Measurements from ENCODE around the gene HOXA3. TPM values are rescaled to one million over a fixed set of nuclear protein-coding genes. Genes with fewer than 3 reads are reported as not detected.

The HOXA3 gene
- total and polyA plus RNA-seq, 10 donors: 0.51 to 6.1 (median 1.7) TPM

DNA sequence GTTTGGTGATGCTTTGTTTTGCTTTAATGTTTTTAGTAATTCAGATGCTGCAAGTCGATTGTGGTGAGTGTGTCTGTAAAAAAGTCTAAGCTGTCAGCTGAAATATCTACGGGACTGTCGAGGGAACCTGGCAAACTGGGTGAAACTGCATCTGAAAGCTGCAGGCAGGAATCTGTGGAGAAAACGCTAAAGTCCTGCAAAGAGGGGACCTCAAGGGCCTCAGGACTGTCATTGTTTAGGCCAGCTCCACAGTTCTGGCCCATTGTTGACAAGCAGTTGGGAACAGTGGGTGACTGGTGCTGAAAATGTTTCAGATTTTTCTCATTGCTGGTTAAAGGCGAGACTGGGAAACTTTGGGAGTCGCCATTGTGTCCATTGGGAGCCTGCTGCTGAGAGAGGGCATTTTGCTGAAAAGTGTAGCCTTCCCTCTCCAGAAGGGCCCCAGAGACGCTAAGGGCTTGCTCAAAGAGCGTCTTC, 51.7 kb downstream of the HOXA3 start:
- Histone ChIP-seq H3K4me3 (peak overlapping the region in 4 of 8 donors; percentile 23 to 65 (median 37)), H3K4me1 (peaks cover 19 to 91% (median 56%) of the 10 kb centered on the region in 6 donors), H3K36me3 (peaks cover 0 to 29% (median 0%) of the 10 kb centered on the region in 6 donors), H3K9me3 (no peaks in the 10 kb centered on the region), H3K27ac (peak overlapping the region in 7 of 8 donors; percentile 73 to 93 (median 78)), H3K27me3 (replicated peaks in 1 of 7) (peaks cover 0 to 98% (median 19%) of the 10 kb centered on the region in 7 donors)
- no peak for TF ChIP-seq POLR2AphosphoS5 (IDR thresholded peaks at IDR 0.05)
- TF ChIP-seq, protein P1, sequence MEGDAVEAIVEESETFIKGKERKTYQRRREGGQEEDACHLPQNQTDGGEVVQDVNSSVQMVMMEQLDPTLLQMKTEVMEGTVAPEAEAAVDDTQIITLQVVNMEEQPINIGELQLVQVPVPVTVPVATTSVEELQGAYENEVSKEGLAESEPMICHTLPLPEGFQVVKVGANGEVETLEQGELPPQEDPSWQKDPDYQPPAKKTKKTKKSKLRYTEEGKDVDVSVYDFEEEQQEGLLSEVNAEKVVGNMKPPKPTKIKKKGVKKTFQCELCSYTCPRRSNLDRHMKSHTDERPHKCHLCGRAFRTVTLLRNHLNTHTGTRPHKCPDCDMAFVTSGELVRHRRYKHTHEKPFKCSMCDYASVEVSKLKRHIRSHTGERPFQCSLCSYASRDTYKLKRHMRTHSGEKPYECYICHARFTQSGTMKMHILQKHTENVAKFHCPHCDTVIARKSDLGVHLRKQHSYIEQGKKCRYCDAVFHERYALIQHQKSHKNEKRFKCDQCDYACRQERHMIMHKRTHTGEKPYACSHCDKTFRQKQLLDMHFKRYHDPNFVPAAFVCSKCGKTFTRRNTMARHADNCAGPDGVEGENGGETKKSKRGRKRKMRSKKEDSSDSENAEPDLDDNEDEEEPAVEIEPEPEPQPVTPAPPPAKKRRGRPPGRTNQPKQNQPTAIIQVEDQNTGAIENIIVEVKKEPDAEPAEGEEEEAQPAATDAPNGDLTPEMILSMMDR (IDR thresholded peaks at IDR 0.05 in 8 of 11, conservative IDR thresholded peaks at IDR 0.05 in 3 of 11): no peak
- TF ChIP-seq POLR2A (IDR thresholded peaks at IDR 0.05): no peak
- 68 to 86% (median 75%) methylated on average over 8 of the region's 8 CpGs for WGBS, 5 donors
- intact Hi-C loops (cut with DNase I; ENCODE audit: low total_unique reads): no loop called here
- DNase-seq: no peak

DNA sequence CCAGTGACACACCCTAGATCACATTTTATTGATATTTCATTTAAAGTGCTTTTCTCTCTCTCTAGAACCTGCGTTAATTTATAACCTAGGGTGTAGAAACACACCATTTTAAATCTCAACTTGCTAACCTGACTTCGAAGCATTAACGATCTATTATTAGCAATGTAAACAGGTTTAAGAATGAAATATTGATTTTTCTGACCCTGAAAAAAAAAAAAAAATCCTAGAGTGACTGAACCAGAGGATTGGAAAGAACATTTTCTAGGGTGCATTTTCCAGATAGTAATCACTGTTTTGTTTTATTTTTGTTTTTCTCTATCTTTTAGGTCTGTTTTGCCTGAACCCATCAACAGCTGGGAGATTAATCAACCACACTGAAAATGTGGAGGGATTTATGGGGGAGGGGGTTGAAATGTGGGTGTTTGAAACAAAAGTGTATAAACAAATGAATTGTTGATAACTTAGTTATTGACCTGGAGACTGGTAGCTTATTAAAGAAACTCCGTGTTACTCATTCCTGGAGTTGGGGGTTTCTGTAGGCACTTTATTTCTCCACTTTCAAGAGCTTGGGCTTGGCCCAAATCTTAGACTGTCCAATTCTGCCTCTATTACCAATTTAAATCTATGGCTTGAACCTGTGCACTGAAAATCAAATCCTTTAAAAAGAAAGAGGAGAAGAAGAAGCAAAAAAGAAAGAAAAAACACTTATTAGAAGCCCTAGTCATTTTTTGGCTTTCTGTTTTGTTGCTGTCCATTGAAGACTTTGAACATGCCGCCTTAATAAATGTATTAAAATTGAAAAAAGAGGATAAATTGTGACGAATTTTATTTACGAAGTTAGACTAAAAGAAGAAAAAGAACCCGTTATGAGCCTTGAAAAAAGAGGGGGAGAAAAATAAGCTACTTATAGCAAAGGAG, 52.7 kb downstream of the HOXA3 start:
- Histone ChIP-seq H3K9me3 (no peaks in the 10 kb centered on the region), H3K27me3 (replicated peaks in 1 of 7) (peaks cover 0 to 98% (median 19%) of the 10 kb centered on the region in 7 donors), H3K4me1 (peaks cover 21 to 91% (median 58%) of the 10 kb centered on the region in 6 donors), H3K36me3 (peaks cover 0 to 29% (median 0%) of the 10 kb centered on the region in 6 donors), H3K27ac (peak overlapping the region in 6 of 8 donors; percentile 89 to 97 (median 94)), H3K4me3 (peak overlapping the region in 1 of 8 donors; percentile 97)
- intact Hi-C loops (cut with DNase I; ENCODE audit: low total_unique reads): loop anchor here (10.0 kb wide), 1 partner anchor 245 kb away; no protein-coding TSS in a partner anchor
- TF ChIP-seq POLR2A (IDR thresholded peaks at IDR 0.05) (no peak), POLR2AphosphoS5 (IDR thresholded peaks at IDR 0.05) (no peak)
- TF ChIP-seq, protein P1 (IDR thresholded peaks at IDR 0.05 in 8 of 11, conservative IDR thresholded peaks at IDR 0.05 in 3 of 11): no peak
- WGBS, 5 donors: 80 to 88% (median 83%) methylated on average over 8 of the region's 8 CpGs
- no peak for DNase-seq

DNA sequence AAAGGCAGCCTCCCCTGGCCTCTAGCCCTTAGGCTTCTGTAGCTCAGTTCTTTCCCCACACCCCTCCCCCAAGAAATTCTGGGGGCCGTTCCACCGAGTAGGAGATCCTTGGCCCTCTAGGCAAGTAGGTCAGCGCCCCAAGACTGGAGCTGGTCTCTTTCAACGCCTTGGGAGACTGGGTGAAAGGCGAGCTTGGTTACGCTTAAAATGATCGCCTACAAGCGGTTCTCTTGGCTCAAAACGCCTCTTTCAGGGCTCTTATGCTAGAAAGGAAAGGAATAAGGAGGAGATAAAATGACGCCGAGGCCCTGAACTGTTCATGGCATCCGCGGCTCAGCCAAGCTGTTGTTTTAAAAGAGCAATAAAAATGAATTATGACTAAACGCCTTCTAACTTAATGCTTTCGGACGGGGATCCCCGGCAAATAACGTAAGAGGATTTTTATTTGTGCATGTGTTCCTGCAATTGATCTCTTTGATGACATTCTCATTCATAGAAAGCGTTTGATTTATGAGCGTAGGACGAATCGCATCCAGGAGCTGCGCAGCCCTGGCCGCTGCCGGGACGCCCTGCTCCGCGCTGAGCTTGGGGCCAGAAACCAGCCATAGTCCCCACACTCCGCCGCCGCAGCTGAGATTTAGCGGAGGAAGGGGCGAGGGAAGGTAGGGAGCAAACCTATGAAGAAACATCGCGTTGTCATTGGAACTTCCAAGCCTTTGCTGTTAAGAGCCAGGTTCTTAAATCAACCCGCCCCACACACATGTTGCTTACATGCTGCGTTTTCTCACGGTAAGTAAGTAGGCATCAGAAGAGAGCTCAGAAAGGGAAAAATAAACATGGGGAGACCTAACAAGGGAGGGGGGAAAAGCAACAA, 53.6 kb downstream of the HOXA3 start:
- Histone ChIP-seq H3K4me3 (peak overlapping the region in 7 of 8 donors; percentile 18 to 97 (median 86)), H3K4me1 (peaks cover 21 to 92% (median 57%) of the 10 kb centered on the region in 6 donors), H3K27me3 (replicated peaks in 1 of 7) (peaks cover 0 to 98% (median 19%) of the 10 kb centered on the region in 7 donors), H3K36me3 (peaks cover 0 to 29% (median 0%) of the 10 kb centered on the region in 6 donors), H3K27ac (peak overlapping the region; percentile 78 to 97 (median 94)), H3K9me3 (no peaks in the 10 kb centered on the region)
- WGBS, 5 donors: 23 to 32% (median 28%) methylated on average over 38 of the region's 38 CpGs
- no peak for DNase-seq
- TF ChIP-seq, protein P1 (IDR thresholded peaks at IDR 0.05 in 8 of 11, conservative IDR thresholded peaks at IDR 0.05 in 3 of 11): no peak
- TF ChIP-seq POLR2AphosphoS5 (IDR thresholded peaks at IDR 0.05): peak in 2 of 3 donors; percentile 24 to 41
- intact Hi-C loops (cut with DNase I; ENCODE audit: low total_unique reads): loop anchor here (10.0 kb wide), 1 partner anchor 244 kb away; no protein-coding TSS in a partner anchor

Measured in spleen (tissue), 11 donors.